Measurements from ENCODE around the gene MAPK4.
"Not testable (repeated sequence)": the region's sequence is repeated elsewhere in the genome, so short reads cannot be mapped to it uniquely, and the experiment has no call there.

MAPK4 gene

GRCh38 chr18:50559752-50560680, at the start of gene MAPK4:
TSS of gene MAPK4 (plus strand) at chr18:50560087. CDS start at chr18:50663959, 103,872 bp downstream.
- TF ChIP-seq CTCF (conservative IDR thresholded peaks at IDR 0.05), result no peak
- no peak for TF ChIP-seq ZFX (IDR thresholded peaks at IDR 0.05)
- H3K27ac ChIP-seq, result no peak within 1 kb of the TSS; the same call in 1 of the 2 replicates

GRCh38 chr18:50517277-50517676, 42.6 kb upstream of the MAPK4 start:
- not testable (repeated sequence) for H3K27ac ChIP-seq

GRCh38 chr18:50518787-50519546, 40.9 kb upstream of the MAPK4 start:
- H3K27ac ChIP-seq, result no peak overlapping the region
- TF ChIP-seq CTCF (conservative IDR thresholded peaks at IDR 0.05) (no peak), ZFX (IDR thresholded peaks at IDR 0.05) (no peak)

- no peak overlapping the region for H3K27ac ChIP-seq
- TF ChIP-seq ZFX (IDR thresholded peaks at IDR 0.05) (no peak), CTCF (conservative IDR thresholded peaks at IDR 0.05) (no peak)
Measured at GRCh38 chr18:50523165-50523564, 36.7 kb upstream of the MAPK4 start.

GRCh38 chr18:50527636-50528307, 32.1 kb upstream of the MAPK4 start:
- no peak for TF ChIP-seq CTCF (conservative IDR thresholded peaks at IDR 0.05)
- no peak for TF ChIP-seq ZFX (IDR thresholded peaks at IDR 0.05)
- no peak overlapping the region for H3K27ac ChIP-seq

- no peak overlapping the region for H3K27ac ChIP-seq
- TF ChIP-seq ZFX (IDR thresholded peaks at IDR 0.05), result no peak
- TF ChIP-seq CTCF (conservative IDR thresholded peaks at IDR 0.05), result no peak
Measured at GRCh38 chr18:50528806-50529205, 31.1 kb upstream of the MAPK4 start.

GRCh38 chr18:50533822-50534221, 26.1 kb upstream of the MAPK4 start:
- H3K27ac ChIP-seq, result not testable (repeated sequence)

GRCh38 chr18:50544476-50544875, 15.4 kb upstream of the MAPK4 start:
- not testable (repeated sequence) for H3K27ac ChIP-seq

Data from C4-2B (cell line).